ENCODE results near the gene ZNF124. TPM values are rescaled to one million over a fixed set of nuclear protein-coding genes. Genes with fewer than 3 reads are reported as not detected.
"Not testable (repeated sequence)": the region's sequence is repeated elsewhere in the genome, so short reads cannot be mapped to it uniquely, and the experiment has no call there.

Gene ZNF124
- total RNA-seq, 1 donor from 2014 or later = 273 TPM

- Mint-ChIP-seq H3K9me3 (ENCODE audit: low read depth) (no peaks in the 10 kb centered on the region), H3K4me3 (ENCODE audit: low read depth) (no peak overlapping the region), H3K36me3 (ENCODE audit: insufficient read depth) (peaks cover 16% of the 10 kb centered on the region), H3K27ac (no peak overlapping the region), H3K27me3 (no peaks in the 10 kb centered on the region), H3K4me1 (ENCODE audit: low read depth) (peaks cover 6% of the 10 kb centered on the region)
- DNase-seq (ENCODE audit: low spot score, unreplicated experiment) = no peak
- TF ChIP-seq CTCF (IDR thresholded peaks at IDR 0.05; ENCODE audit: unreplicated experiment) = no peak
These were observed 1.2 kb upstream of the ZNF124 start for GRCh38 chr1:247172996-247173395.

- Mint-ChIP-seq H3K9me3 (ENCODE audit: low read depth) (peaks cover 15% of the 10 kb centered on the region), H3K36me3 (ENCODE audit: insufficient read depth) (peaks cover 31% of the 10 kb centered on the region)
- H3K4me3 Mint-ChIP-seq (ENCODE audit: low read depth); H3K4me1 Mint-ChIP-seq (ENCODE audit: low read depth); DNase-seq (ENCODE audit: low spot score, unreplicated experiment); H3K27me3 Mint-ChIP-seq; H3K27ac Mint-ChIP-seq: not testable (repeated sequence)
These were observed 377 bp downstream of the ZNF124 start for GRCh38 chr1:247171443-247171842.

GRCh38 chr1:247165674-247166073 lies 6.1 kb downstream of the ZNF124 start:
- TF ChIP-seq CTCF (IDR thresholded peaks at IDR 0.05; ENCODE audit: unreplicated experiment) = no peak
- no peaks in the 10 kb centered on the region for H3K27me3 Mint-ChIP-seq
- DNase-seq (ENCODE audit: low spot score, unreplicated experiment) = no peak
- no peak overlapping the region for H3K4me3 Mint-ChIP-seq (ENCODE audit: low read depth)
- peaks cover 58% of the 10 kb centered on the region for H3K9me3 Mint-ChIP-seq (ENCODE audit: low read depth)
- H3K36me3 Mint-ChIP-seq (ENCODE audit: insufficient read depth) = peaks cover 78% of the 10 kb centered on the region
- H3K4me1 Mint-ChIP-seq (ENCODE audit: low read depth) = peaks cover 6% of the 10 kb centered on the region
- no peak overlapping the region for H3K27ac Mint-ChIP-seq

GRCh38 chr1:247164694-247165093 lies 7.1 kb downstream of the ZNF124 start:
- peaks cover 66% of the 10 kb centered on the region for H3K9me3 Mint-ChIP-seq (ENCODE audit: low read depth)
- peaks cover 6% of the 10 kb centered on the region for H3K4me1 Mint-ChIP-seq (ENCODE audit: low read depth)
- DNase-seq (ENCODE audit: low spot score, unreplicated experiment) = no peak
- peaks cover 84% of the 10 kb centered on the region for H3K36me3 Mint-ChIP-seq (ENCODE audit: insufficient read depth)
- no peak overlapping the region for H3K4me3 Mint-ChIP-seq (ENCODE audit: low read depth)
- no peaks in the 10 kb centered on the region for H3K27me3 Mint-ChIP-seq
- H3K27ac Mint-ChIP-seq = no peak overlapping the region
- TF ChIP-seq CTCF (IDR thresholded peaks at IDR 0.05; ENCODE audit: unreplicated experiment) = no peak

- H3K9me3 Mint-ChIP-seq (ENCODE audit: low read depth) = peaks cover 66% of the 10 kb centered on the region
- peaks cover 87% of the 10 kb centered on the region for H3K36me3 Mint-ChIP-seq (ENCODE audit: insufficient read depth)
- no peak overlapping the region for H3K4me3 Mint-ChIP-seq (ENCODE audit: low read depth)
- H3K27me3 Mint-ChIP-seq = no peaks in the 10 kb centered on the region
- H3K4me1 Mint-ChIP-seq (ENCODE audit: low read depth) = no peaks in the 10 kb centered on the region
- H3K27ac Mint-ChIP-seq = peak overlapping the region; percentile 79
- no peak for DNase-seq (ENCODE audit: low spot score, unreplicated experiment)
- no peak for TF ChIP-seq CTCF (IDR thresholded peaks at IDR 0.05; ENCODE audit: unreplicated experiment)
These were observed 15.0 kb downstream of the ZNF124 start for GRCh38 chr1:247156787-247157232.

- peaks cover 57% of the 10 kb centered on the region for H3K9me3 Mint-ChIP-seq (ENCODE audit: low read depth)
- no peak for TF ChIP-seq CTCF (IDR thresholded peaks at IDR 0.05; ENCODE audit: unreplicated experiment)
- H3K4me1 Mint-ChIP-seq (ENCODE audit: low read depth) = no peaks in the 10 kb centered on the region
These were observed 24.0 kb downstream of the ZNF124 start for GRCh38 chr1:247147781-247148180.

GRCh38 chr1:247147120-247147519 lies 24.7 kb downstream of the ZNF124 start:
- Mint-ChIP-seq H3K36me3 (ENCODE audit: insufficient read depth) (peaks cover 75% of the 10 kb centered on the region), H3K9me3 (ENCODE audit: low read depth) (peaks cover 56% of the 10 kb centered on the region), H3K27ac (peak overlapping the region; percentile 49)
- not testable (repeated sequence) for DNase-seq (ENCODE audit: low spot score, unreplicated experiment); H3K4me1 Mint-ChIP-seq (ENCODE audit: low read depth); H3K4me3 Mint-ChIP-seq (ENCODE audit: low read depth); H3K27me3 Mint-ChIP-seq

More at GRCh38 chr1:247147781-247148180, 24.0 kb downstream of the ZNF124 start:
- Mint-ChIP-seq H3K27ac (peak overlapping the region; percentile 41), H3K36me3 (ENCODE audit: insufficient read depth) (peaks cover 76% of the 10 kb centered on the region), H3K27me3 (no peaks in the 10 kb centered on the region), H3K4me3 (ENCODE audit: low read depth) (no peak overlapping the region)
- no peak for DNase-seq (ENCODE audit: low spot score, unreplicated experiment)
